GM13976 (cell line): ENCODE measurements around the gene CD48.

ENCODE experiments used
- DNase-seq: peaks from one replicate; pipeline ENCODE4 v3.0.0; 2012; ENCODE audit warnings: low spot score
- CTCF ChIP-seq: IDR thresholded peaks from 2 replicates; pipeline ENCODE4 v1.5.1; 2012; ENCODE audit warnings: borderline replicate concordance, mild to moderate bottlenecking; ENCODE audit not compliant: insufficient read depth; ENCODE audit errors: extremely low read depth, missing control alignments, control extremely low read depth
- in situ Hi-C: fragments of 300-500 bp; cut with MboI; formaldehyde crosslinking; loops from one replicate; pipeline ENCODE4 v1.12.0; 2022; ENCODE audit warnings: low sequenced_read_pairs, mixed read lengths, inconsistent platforms; ENCODE audit not compliant: unreplicated experiment

The CD48 gene

GRCh38 chr1:160633330-160633903, 78.2 kb downstream of the CD48 start:
- in situ Hi-C loops, result no loop called here
- TF ChIP-seq CTCF, result no peak
- no peak for DNase-seq

- in situ Hi-C loops, result no loop called here
- no peak for TF ChIP-seq CTCF
These were observed 79.5 kb downstream of the CD48 start for GRCh38 chr1:160631983-160632625.

GRCh38 chr1:160630523-160631451, 80.8 kb downstream of the CD48 start:
- DNase-seq, result no peak
- TF ChIP-seq CTCF, result no peak
- in situ Hi-C loops, result no loop called here

More at GRCh38 chr1:160631983-160632625, 79.5 kb downstream of the CD48 start:
- no peak for DNase-seq

GRCh38 chr1:160629286-160630210, 82.1 kb downstream of the CD48 start:
- in situ Hi-C loops, result no loop called here
- DNase-seq, result no peak
- TF ChIP-seq CTCF, result no peak

- in situ Hi-C loops, result no loop called here
- TF ChIP-seq CTCF, result no peak
- no peak for DNase-seq
These were observed 82.8 kb downstream of the CD48 start for GRCh38 chr1:160628799-160629263.
